Stimulated activated CD4-positive, alpha-beta T cell treated with anti-CD3 and anti-CD28 coated beads, Interleukin-12 subunit alpha, Interleukin-12 subunit beta, amount 100 ng/mL, for 4 hours (primary cell): ENCODE results near the gene UBTD2.

ENCODE experiments used
- DNase-seq: peaks from one replicate; pipeline ENCODE4 v3.0.0-alpha.2; 2020

Gene UBTD2

DNA sequence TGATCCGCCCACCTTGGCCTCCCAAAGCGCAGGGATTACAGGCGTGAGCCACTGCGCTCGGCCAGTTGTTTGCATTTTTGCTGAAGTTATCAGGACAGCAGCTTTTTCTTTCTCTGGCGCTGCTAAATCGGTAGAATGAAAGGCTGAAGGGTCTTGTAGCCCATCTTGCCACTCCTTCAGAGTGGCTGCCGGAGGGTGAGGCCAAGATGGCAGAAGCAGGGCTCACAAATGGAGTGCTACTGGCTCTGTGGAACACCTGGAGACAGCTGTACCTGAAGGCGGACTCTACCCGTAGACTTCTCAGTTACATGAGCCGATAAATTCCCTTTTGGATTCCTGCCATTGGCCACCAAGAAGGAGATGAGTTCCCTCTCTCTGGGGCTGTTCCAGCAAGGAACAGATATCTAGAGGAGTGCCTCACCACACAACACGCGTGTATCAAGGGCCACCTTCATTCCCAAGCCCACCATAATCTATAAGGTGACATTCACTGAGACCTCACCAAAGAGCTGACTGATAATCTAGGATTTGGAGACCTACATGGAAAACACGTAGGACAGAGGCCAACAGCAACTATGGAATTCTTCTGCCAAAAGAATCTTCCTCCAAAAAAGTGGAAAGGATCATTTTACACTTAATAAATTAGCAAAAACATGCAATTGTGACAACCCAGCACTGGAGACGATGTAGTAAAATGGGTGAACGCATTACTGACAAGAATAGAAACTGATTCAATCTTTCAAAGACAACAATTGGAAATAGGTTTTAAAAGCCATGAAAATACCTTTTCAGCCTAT, 117.3 kb downstream of the UBTD2 start:
- DNase-seq, result no peak

GRCh38 chr5:172165465-172165864, 118.1 kb downstream of the UBTD2 start:
- DNase-seq, result no peak

DNA sequence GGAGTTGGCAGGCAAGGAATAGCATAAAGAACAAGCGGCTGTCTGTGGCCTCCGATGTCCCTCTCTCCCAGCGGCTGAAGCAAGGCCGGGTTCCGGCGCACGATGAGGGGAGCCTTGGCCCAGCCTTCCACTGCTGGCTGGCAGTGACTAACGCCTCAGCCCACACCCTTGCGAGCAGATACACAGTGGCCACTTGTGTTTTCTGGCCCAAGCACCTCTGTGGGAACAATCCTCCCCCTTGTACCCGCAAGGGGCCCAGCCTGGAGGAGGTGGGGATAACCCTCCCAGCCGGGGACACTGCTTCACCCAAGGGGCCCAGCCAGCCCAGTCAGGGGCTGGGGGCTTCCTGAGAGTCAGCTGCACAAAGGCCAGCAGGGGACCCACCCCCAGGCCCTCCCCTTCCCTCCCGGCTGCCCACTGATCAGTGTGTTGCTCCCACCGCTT, 118.8 kb downstream of the UBTD2 start:
- DNase-seq, result no peak

- DNase-seq, result no peak
These were observed 120.2 kb downstream of the UBTD2 start for GRCh38 chr5:172163346-172163745.

GRCh38 chr5:172162987-172163343, 120.6 kb downstream of the UBTD2 start:
- no peak for DNase-seq

DNA sequence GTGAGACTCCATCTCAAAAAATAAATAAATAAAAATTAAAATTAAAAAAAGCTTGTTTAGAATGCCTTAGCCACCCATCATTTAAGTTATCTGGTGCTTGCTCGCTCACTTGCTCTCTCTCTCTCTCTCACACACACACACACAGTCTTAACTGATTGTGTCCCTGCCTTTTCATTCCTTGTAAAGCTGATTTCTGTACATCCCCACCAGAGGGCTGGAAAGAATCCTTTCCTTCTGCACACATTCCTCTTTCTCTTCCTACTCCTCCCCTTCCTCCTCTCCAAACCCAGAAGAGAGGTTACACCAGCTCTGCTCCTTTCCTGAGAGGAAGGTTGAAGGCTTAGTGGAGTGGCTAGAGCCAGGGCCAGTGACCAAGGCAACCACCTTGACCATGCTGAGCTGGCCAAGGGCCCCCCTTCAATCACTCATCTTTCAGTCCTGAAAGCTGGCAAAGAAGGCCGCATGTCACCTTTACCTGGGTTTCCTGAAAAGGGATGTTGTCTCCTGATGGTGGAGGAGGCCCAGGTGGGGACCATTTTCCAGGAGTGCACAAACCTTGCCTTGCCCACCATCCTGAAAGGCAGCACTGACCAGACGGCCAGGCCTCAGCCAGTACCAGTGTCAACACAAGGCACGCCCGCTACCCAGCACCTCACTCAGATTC, 121.1 kb downstream of the UBTD2 start:
- DNase-seq, result no peak

DNA sequence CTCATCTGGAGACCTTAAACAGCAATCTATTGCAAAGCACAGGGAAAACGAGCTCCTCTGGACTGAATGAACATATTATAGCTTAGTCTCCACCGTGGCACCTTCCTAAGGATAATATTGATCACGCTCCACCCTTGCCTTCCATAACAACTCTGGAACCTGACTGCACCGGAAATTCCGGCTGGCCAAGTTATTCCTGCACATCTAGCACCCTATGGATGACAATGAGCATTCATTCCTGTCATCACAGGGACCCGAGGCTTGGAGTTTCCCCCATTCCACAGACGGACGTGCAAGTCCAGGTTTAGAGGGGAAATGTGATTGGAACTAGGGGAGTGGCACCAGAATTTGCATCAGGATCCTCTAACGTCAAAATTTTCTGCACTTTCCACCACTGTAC, 123.1 kb downstream of the UBTD2 start:
- no peak for DNase-seq
